HCT116 (cell line): ENCODE data around the gene NUMA1.

Experiments used
- CTCF ChIP-seq, 3 experiments: fragments of 200-600 bp in 1 of 3; sonication (generic) in 1 of 3; IDR thresholded peaks in 2 of 3; conservative IDR thresholded peaks in 1 of 3; 2 replicates each; pipeline ENCODE4 v1.5.1; 2012 to 2017; ENCODE audit warnings: low read depth in 2 of 3, low read length in 2 of 3, antibody characterized with exemption in 1 of 3, borderline replicate concordance in 1 of 3, control low read depth in 1 of 3, mild to moderate bottlenecking in 1 of 3, mixed read lengths in 1 of 3, mixed run types in 1 of 3, moderate library complexity in 1 of 3; ENCODE audit not compliant: insufficient read depth in 1 of 3
- EZH2 ChIP-seq: fragments of 200-600 bp; sonication (generic); IDR thresholded peaks from 2 replicates; pipeline ENCODE4 v1.6.1; 2017; ENCODE audit warnings: antibody characterized with exemption, mixed run types
- MAX ChIP-seq: IDR thresholded peaks from 2 replicates; pipeline ENCODE4 v1.6.1; 2012
- POLR2A ChIP-seq: IDR thresholded peaks from 2 replicates; pipeline ENCODE4 v1.7.0; 2011; ENCODE audit warnings: borderline replicate concordance; ENCODE audit not compliant: insufficient read depth, insufficient read length; ENCODE audit errors: extremely low read depth
- POLR2AphosphoS5 ChIP-seq: IDR thresholded peaks from 2 replicates; pipeline ENCODE4 v1.6.1; 2011; ENCODE audit warnings: mild to moderate bottlenecking, low read depth, low read length, moderate library complexity
- RAD21 ChIP-seq: IDR thresholded peaks from 2 replicates; pipeline ENCODE4 v1.6.1; 2012; ENCODE audit warnings: low read depth, mild to moderate bottlenecking
- REST ChIP-seq: IDR thresholded peaks from 2 replicates; pipeline ENCODE4 v1.6.1; 2012; ENCODE audit warnings: low read depth
- SIN3A ChIP-seq: IDR thresholded peaks from 2 replicates; pipeline ENCODE4 v1.6.1; 2012; ENCODE audit warnings: low read depth
- SP1 ChIP-seq: IDR thresholded peaks from 2 replicates; pipeline ENCODE4 v1.6.1; 2012; ENCODE audit warnings: low read depth
- TCF7L2 ChIP-seq: IDR thresholded peaks from 2 replicates; pipeline ENCODE4 v1.7.0; 2011; ENCODE audit warnings: borderline replicate concordance, inconsistent platforms; ENCODE audit not compliant: insufficient read depth, insufficient read length; ENCODE audit errors: extremely low read depth
- YY1 ChIP-seq: IDR thresholded peaks from 2 replicates; pipeline ENCODE4 v1.6.1; 2011; ENCODE audit warnings: low read length, low read depth, moderate library complexity, mild to moderate bottlenecking; ENCODE audit not compliant: insufficient replicate concordance; ENCODE audit errors: extremely low read depth
- ZBTB33 ChIP-seq: IDR thresholded peaks from 2 replicates; pipeline ENCODE4 v1.6.1; 2011; ENCODE audit warnings: mild to moderate bottlenecking, low read length, moderate library complexity; ENCODE audit not compliant: insufficient replicate concordance; ENCODE audit errors: extremely low read depth
- ZFX ChIP-seq: fragments of 450-650 bp; IDR thresholded peaks from 2 replicates; pipeline ENCODE4 v1.6.1; 2017

GRCh38 chr11:72085621-72086351, 5.4 kb upstream of the NUMA1 start:
- no peak for TF ChIP-seq CTCF (IDR thresholded peaks at IDR 0.05 in 2 of 3, conservative IDR thresholded peaks at IDR 0.05 in 1 of 3; ENCODE audit: borderline replicate concordance in 1 of 3, insufficient read depth in 1 of 3, low read depth in 2 of 3, low read length in 2 of 3)
- TF ChIP-seq REST, result no peak
- no peak for TF ChIP-seq EZH2
- no peak for TF ChIP-seq POLR2A
- no peak for TF ChIP-seq RAD21
- TF ChIP-seq SIN3A, result no peak
- no peak for TF ChIP-seq TCF7L2
- no peak for TF ChIP-seq SP1
- TF ChIP-seq MAX, result no peak
- TF ChIP-seq ZFX, result no peak
- TF ChIP-seq ZBTB33, result no peak
- TF ChIP-seq POLR2AphosphoS5, result no peak
- no peak for TF ChIP-seq YY1
